Effector memory CD8-positive, alpha-beta T cell (primary cell): ENCODE measurements around the gene HACL1.
"Not testable (repeated sequence)": the region's sequence is repeated elsewhere in the genome, so short reads cannot be mapped to it uniquely, and the experiment has no call there.

Experiments used
- ATAC-seq: fragments of 150-1000 bp; cut with Tn5 transposase; replicated peaks from 2 replicates; pipeline ENCODE4 v1.10.0; 2021; ENCODE audit warnings: mild to moderate bottlenecking, moderate library complexity
- DNase-seq, 3 experiments: peaks; one replicate each; pipeline ENCODE4 v3.0.0; 2021
- H3K27ac Mint-ChIP-seq, 2 donors: one replicate each; pipeline ENCODE4 v1.8.0; 2022; ENCODE audit warnings: mild to moderate bottlenecking in 2 of 2, mixed read lengths in 2 of 2, moderate library complexity in 2 of 2
- H3K27me3 Mint-ChIP-seq, 2 donors: one replicate each; pipeline ENCODE4 v1.8.0; 2022; ENCODE audit warnings: mixed read lengths in 2 of 2
- H3K36me3 Mint-ChIP-seq: one replicate; pipeline ENCODE4 v1.8.0; 2022; ENCODE audit warnings: mild to moderate bottlenecking, moderate library complexity, mixed read lengths; ENCODE audit not compliant: insufficient read depth
- H3K4me1 Mint-ChIP-seq, 2 donors: one replicate each; pipeline ENCODE4 v1.8.0; 2022; ENCODE audit warnings: low read depth in 2 of 2, mixed read lengths in 2 of 2
- H3K4me3 Mint-ChIP-seq, 2 donors: one replicate each; pipeline ENCODE4 v1.8.0; 2022; ENCODE audit warnings: mild to moderate bottlenecking in 2 of 2, mixed read lengths in 2 of 2, moderate library complexity in 2 of 2
- H3K9me3 Mint-ChIP-seq, 2 donors: one replicate each; pipeline ENCODE4 v1.8.0; 2022; ENCODE audit warnings: mixed read lengths in 2 of 2

Gene HACL1

GRCh38 chr3:15616053-15616452 lies 14.7 kb upstream of the HACL1 start:
- H3K4me1 Mint-ChIP-seq, result peaks cover 2 to 4% of the 10 kb centered on the region in 2 donors
- peaks cover 7 to 9% of the 10 kb centered on the region in 2 donors for H3K9me3 Mint-ChIP-seq
- no peaks in the 10 kb centered on the region for H3K27me3 Mint-ChIP-seq
- no peak overlapping the region for H3K27ac Mint-ChIP-seq
- H3K4me3 Mint-ChIP-seq, result no peak overlapping the region
- H3K36me3 Mint-ChIP-seq, result peaks cover 3% of the 10 kb centered on the region
- DNase-seq (no peak), ATAC-seq (no peak)

- DNase-seq (no peak), ATAC-seq (no peak)
- H3K9me3 Mint-ChIP-seq, result peaks cover 3 to 9% of the 10 kb centered on the region in 2 donors
- no peak overlapping the region for H3K4me3 Mint-ChIP-seq
- H3K27ac Mint-ChIP-seq, result no peak overlapping the region
- H3K36me3 Mint-ChIP-seq, result peaks cover 3% of the 10 kb centered on the region
- peaks cover 2 to 4% of the 10 kb centered on the region in 2 donors for H3K4me1 Mint-ChIP-seq
- no peaks in the 10 kb centered on the region for H3K27me3 Mint-ChIP-seq
Measured at GRCh38 chr3:15614958-15615357, 13.6 kb upstream of the HACL1 start.

- H3K27me3 Mint-ChIP-seq, result no peaks in the 10 kb centered on the region
- no peak for DNase-seq
- H3K4me1 Mint-ChIP-seq, result peaks cover 2 to 5% of the 10 kb centered on the region in 2 donors
- H3K4me3 Mint-ChIP-seq, result no peak overlapping the region
- peaks cover 8% of the 10 kb centered on the region for H3K36me3 Mint-ChIP-seq
- no peak for ATAC-seq
- no peaks in the 10 kb centered on the region for H3K9me3 Mint-ChIP-seq
- H3K27ac Mint-ChIP-seq, result no peak overlapping the region
Measured at GRCh38 chr3:15612001-15612400, 10.6 kb upstream of the HACL1 start.

- no peak overlapping the region for H3K4me3 Mint-ChIP-seq
- H3K4me1 Mint-ChIP-seq, result peaks cover 2 to 8% of the 10 kb centered on the region in 2 donors
- H3K36me3 Mint-ChIP-seq, result peaks cover 11% of the 10 kb centered on the region
- H3K9me3 Mint-ChIP-seq, result no peaks in the 10 kb centered on the region
- H3K27me3 Mint-ChIP-seq, result no peaks in the 10 kb centered on the region
- DNase-seq, result no peak
- no peak overlapping the region for H3K27ac Mint-ChIP-seq
- no peak for ATAC-seq
Measured at GRCh38 chr3:15611018-15611417, 9.6 kb upstream of the HACL1 start.

GRCh38 chr3:15610082-15610759 lies 8.9 kb upstream of the HACL1 start:
- Mint-ChIP-seq H3K4me3 (no peak overlapping the region), H3K27ac (no peak overlapping the region), H3K27me3 (no peaks in the 10 kb centered on the region), H3K4me1 (peaks cover 2 to 8% of the 10 kb centered on the region in 2 donors), H3K9me3 (no peaks in the 10 kb centered on the region), H3K36me3 (peaks cover 11% of the 10 kb centered on the region)
- DNase-seq (no peak), ATAC-seq (no peak)

- Mint-ChIP-seq H3K36me3 (peaks cover 19% of the 10 kb centered on the region), H3K4me1 (peaks cover 11 to 19% of the 10 kb centered on the region in 2 donors), H3K9me3 (no peaks in the 10 kb centered on the region), H3K4me3 (no peak overlapping the region), H3K27ac (no peak overlapping the region), H3K27me3 (no peaks in the 10 kb centered on the region)
- DNase-seq (no peak), ATAC-seq (no peak)
Measured at GRCh38 chr3:15606434-15606891, 5.1 kb upstream of the HACL1 start.

- H3K36me3 Mint-ChIP-seq, result peaks cover 25% of the 10 kb centered on the region
- not testable (repeated sequence) for ATAC-seq, H3K27ac Mint-ChIP-seq, H3K27me3 Mint-ChIP-seq, DNase-seq, H3K9me3 Mint-ChIP-seq
- H3K4me3 Mint-ChIP-seq, result peak overlapping the region in 1 of 2 donors; percentile 31
- H3K4me1 Mint-ChIP-seq, result peaks cover 28 to 36% of the 10 kb centered on the region in 2 donors
Measured at GRCh38 chr3:15604584-15604983, 3.2 kb upstream of the HACL1 start.

- not testable (repeated sequence) for H3K9me3 Mint-ChIP-seq, ATAC-seq, DNase-seq, H3K27me3 Mint-ChIP-seq
- H3K4me1 Mint-ChIP-seq, result peaks cover 38 to 51% of the 10 kb centered on the region in 2 donors
- H3K27ac Mint-ChIP-seq, result peak overlapping the region; percentile 99
- H3K36me3 Mint-ChIP-seq, result peaks cover 34% of the 10 kb centered on the region
- peak overlapping the region; percentile 100 for H3K4me3 Mint-ChIP-seq
Measured at GRCh38 chr3:15602816-15603215, 1.4 kb upstream of the HACL1 start.

- Mint-ChIP-seq H3K27ac (peak overlapping the region; percentile 99), H3K4me1 (peaks cover 38 to 51% of the 10 kb centered on the region in 2 donors)
- ATAC-seq, result no peak
Measured at GRCh38 chr3:15602146-15602536, 772 bp upstream of the HACL1 start.

GRCh38 chr3:15601046-15601398 lies 347 bp downstream of the HACL1 start:
- H3K9me3 Mint-ChIP-seq, result no peaks in the 10 kb centered on the region
- peak overlapping the region; percentile 99 for H3K27ac Mint-ChIP-seq
- peaks cover 38 to 48% of the 10 kb centered on the region in 2 donors for H3K4me1 Mint-ChIP-seq
- DNase-seq (no peak), ATAC-seq (peak; percentile 1)
- H3K4me3 Mint-ChIP-seq, result peak overlapping the region; percentile 100
- no peaks in the 10 kb centered on the region for H3K27me3 Mint-ChIP-seq
- peaks cover 46% of the 10 kb centered on the region for H3K36me3 Mint-ChIP-seq

More at GRCh38 chr3:15602146-15602536, 772 bp upstream of the HACL1 start:
- peak overlapping the region; percentile 100 for H3K4me3 Mint-ChIP-seq
- no peaks in the 10 kb centered on the region for H3K9me3 Mint-ChIP-seq
- peaks cover 39% of the 10 kb centered on the region for H3K36me3 Mint-ChIP-seq
- no peak for DNase-seq
- no peaks in the 10 kb centered on the region for H3K27me3 Mint-ChIP-seq

GRCh38 chr3:15595955-15596354 lies 5.4 kb downstream of the HACL1 start:
- no peak for DNase-seq
- no peak overlapping the region for H3K27ac Mint-ChIP-seq

GRCh38 chr3:15592968-15593367 lies 8.4 kb downstream of the HACL1 start:
- Mint-ChIP-seq H3K4me3 (no peak overlapping the region), H3K27me3 (no peaks in the 10 kb centered on the region), H3K9me3 (no peaks in the 10 kb centered on the region), H3K4me1 (no peaks in the 10 kb centered on the region), H3K27ac (no peak overlapping the region), H3K36me3 (peaks cover 74% of the 10 kb centered on the region)
- DNase-seq (no peak), ATAC-seq (no peak)

More at GRCh38 chr3:15595955-15596354, 5.4 kb downstream of the HACL1 start:
- Mint-ChIP-seq H3K9me3 (no peaks in the 10 kb centered on the region), H3K4me3 (no peak overlapping the region), H3K27me3 (no peaks in the 10 kb centered on the region), H3K36me3 (peaks cover 59% of the 10 kb centered on the region), H3K4me1 (peaks cover 22 to 28% of the 10 kb centered on the region in 2 donors)
- ATAC-seq, result no peak

GRCh38 chr3:15591928-15592327 lies 9.4 kb downstream of the HACL1 start:
- Mint-ChIP-seq H3K9me3 (no peaks in the 10 kb centered on the region), H3K36me3 (peaks cover 70% of the 10 kb centered on the region), H3K4me1 (no peaks in the 10 kb centered on the region), H3K4me3 (no peak overlapping the region), H3K27ac (no peak overlapping the region), H3K27me3 (no peaks in the 10 kb centered on the region)
- DNase-seq (no peak), ATAC-seq (no peak)

- Mint-ChIP-seq H3K27me3 (no peaks in the 10 kb centered on the region), H3K4me1 (peaks cover 0 to 3% of the 10 kb centered on the region in 2 donors), H3K27ac (no peak overlapping the region), H3K9me3 (no peaks in the 10 kb centered on the region), H3K36me3 (peaks cover 69% of the 10 kb centered on the region), H3K4me3 (no peak overlapping the region)
- DNase-seq, result no peak
- no peak for ATAC-seq
Measured at GRCh38 chr3:15591242-15591641, 10.1 kb downstream of the HACL1 start.
